BE2C (cell line): Measurements from ENCODE around the gene ESF1.
A peak's percentile ranks its signal among the peaks of the same experiment; 100 is the strongest.

ENCODE experiments used
- DNase-seq: peaks from one replicate; pipeline ENCODE4 v3.0.0-alpha.2; 2020
- H3K27me3 ChIP-seq: fragments of 250-450 bp; sonication (Bioruptor Pico); 2 replicates; pipeline ENCODE4 v1.5.1; 2020; ENCODE audit warnings: mild to moderate bottlenecking
- H3K36me3 ChIP-seq: fragments of 250-450 bp; sonication (Bioruptor Pico); 2 replicates; pipeline ENCODE4 v1.5.1; 2020; ENCODE audit warnings: mild to moderate bottlenecking
- H3K4me1 ChIP-seq: fragments of 250-450 bp; sonication (Bioruptor Pico); 2 replicates; pipeline ENCODE4 v1.5.1; 2020
- H3K4me3 ChIP-seq: 2 replicates; pipeline ENCODE4 v1.5.1; 2011; ENCODE audit warnings: low read depth, low read length
- H3K9me3 ChIP-seq: fragments of 250-450 bp; sonication (Bioruptor Pico); 2 replicates; pipeline ENCODE4 v1.5.1; 2020
- TF ChIP-seq, protein P1 (sequence below): IDR thresholded peaks from 2 replicates; pipeline ENCODE4 v1.5.1; 2012; ENCODE audit warnings: mild to moderate bottlenecking, low read depth, low read length

ESF1 gene

DNA sequence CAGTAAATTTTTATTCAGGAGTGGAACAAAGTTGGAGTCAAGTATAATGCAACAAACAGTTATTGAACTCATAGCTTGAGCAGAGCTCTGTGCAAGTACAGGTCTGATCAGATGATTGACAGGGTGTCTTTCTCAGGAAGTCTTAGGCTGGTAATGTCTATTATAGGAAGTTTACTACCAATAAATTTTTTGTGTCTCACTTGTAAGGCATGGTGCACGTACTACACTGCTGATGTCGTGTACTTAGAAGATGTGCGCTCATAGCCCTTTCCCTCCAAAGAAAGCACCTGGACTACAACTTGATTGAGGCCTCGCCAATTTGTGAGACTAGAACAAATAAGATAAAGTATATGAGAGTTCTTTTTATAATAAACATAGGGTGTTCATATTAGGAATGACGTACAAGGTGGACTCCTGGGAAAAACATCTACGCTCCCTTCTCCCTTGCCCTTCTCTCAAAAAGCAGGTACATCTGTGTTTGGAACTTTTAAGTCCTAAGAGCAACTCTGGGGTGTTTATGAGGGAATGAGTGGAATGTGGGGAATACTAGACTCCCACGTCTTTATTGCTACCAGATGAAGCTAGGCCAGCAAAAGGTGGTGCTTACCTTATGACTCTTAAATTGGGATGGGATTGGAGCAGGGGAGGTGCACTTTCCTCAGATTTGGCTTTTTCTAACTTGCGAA is 1.6 kb upstream of the ESF1 start:
- DNase-seq, result no peak
- Histone ChIP-seq H3K36me3 (peaks cover 43% of the 10 kb centered on the region), H3K4me1 (no peaks in the 10 kb centered on the region), H3K27me3 (no peaks in the 10 kb centered on the region), H3K4me3 (peak overlapping the region; percentile 73), H3K9me3 (no peaks in the 10 kb centered on the region)
- TF ChIP-seq, protein P1, sequence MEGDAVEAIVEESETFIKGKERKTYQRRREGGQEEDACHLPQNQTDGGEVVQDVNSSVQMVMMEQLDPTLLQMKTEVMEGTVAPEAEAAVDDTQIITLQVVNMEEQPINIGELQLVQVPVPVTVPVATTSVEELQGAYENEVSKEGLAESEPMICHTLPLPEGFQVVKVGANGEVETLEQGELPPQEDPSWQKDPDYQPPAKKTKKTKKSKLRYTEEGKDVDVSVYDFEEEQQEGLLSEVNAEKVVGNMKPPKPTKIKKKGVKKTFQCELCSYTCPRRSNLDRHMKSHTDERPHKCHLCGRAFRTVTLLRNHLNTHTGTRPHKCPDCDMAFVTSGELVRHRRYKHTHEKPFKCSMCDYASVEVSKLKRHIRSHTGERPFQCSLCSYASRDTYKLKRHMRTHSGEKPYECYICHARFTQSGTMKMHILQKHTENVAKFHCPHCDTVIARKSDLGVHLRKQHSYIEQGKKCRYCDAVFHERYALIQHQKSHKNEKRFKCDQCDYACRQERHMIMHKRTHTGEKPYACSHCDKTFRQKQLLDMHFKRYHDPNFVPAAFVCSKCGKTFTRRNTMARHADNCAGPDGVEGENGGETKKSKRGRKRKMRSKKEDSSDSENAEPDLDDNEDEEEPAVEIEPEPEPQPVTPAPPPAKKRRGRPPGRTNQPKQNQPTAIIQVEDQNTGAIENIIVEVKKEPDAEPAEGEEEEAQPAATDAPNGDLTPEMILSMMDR, result no peak

DNA sequence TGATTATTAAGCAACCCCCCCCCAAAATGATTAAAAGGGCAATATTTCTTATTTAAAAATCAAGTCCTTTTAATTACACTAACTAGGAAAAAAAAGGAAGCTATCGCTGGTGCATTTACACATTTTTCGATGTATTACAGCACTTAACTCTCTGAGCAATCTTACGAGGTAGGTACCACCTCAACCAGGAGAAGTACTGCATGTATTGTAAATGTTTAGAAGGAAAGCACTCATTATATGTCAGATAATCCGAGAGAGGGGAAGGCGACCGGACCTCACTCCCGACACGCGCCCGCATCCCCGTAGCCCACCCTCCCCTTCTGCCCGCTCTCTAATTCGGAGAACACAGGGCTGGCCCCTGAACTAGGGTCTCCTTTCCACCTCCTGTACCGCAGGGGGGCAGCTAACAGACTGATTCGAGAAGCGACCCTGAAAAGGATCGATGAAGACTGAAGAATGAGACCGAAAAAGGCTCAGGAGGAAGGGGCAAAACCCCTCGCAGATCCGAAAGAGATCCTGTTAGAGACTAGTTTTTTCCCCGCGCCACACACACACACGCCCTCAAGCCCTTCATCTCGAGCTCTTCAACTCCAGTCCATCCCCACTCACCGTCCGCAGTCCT is 337 bp downstream of the ESF1 start:
- Histone ChIP-seq H3K9me3 (no peaks in the 10 kb centered on the region), H3K36me3 (peaks cover 39% of the 10 kb centered on the region), H3K27me3 (no peaks in the 10 kb centered on the region), H3K4me1 (no peaks in the 10 kb centered on the region), H3K4me3 (peak overlapping the region; percentile 73)
- TF ChIP-seq, protein P1, result no peak
- DNase-seq, result no peak

DNA sequence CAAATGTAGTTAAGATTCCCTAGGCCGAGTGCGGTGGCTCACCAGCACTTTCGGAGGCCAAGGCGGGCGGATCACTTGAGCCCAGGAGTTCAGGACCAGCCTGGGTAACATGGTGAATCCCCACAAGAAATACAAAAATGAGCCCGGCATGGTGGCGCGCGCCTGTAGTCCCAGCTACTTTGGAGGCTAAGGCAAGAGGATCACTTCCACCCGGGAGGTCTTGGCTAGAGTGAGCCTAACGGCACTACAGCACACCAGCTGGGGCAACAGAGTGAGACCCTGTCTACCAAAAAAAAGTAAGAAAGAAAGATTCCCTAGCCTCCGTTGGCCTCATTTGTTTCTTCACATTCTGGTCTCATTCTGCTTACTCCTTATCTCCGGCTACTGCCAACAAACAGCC is 1.2 kb downstream of the ESF1 start:
- Histone ChIP-seq H3K9me3 (no peaks in the 10 kb centered on the region), H3K27me3 (no peaks in the 10 kb centered on the region), H3K4me3 (peak overlapping the region; percentile 73), H3K4me1 (no peaks in the 10 kb centered on the region), H3K36me3 (peaks cover 36% of the 10 kb centered on the region)
- no peak for DNase-seq
- TF ChIP-seq, protein P1, result no peak

DNA sequence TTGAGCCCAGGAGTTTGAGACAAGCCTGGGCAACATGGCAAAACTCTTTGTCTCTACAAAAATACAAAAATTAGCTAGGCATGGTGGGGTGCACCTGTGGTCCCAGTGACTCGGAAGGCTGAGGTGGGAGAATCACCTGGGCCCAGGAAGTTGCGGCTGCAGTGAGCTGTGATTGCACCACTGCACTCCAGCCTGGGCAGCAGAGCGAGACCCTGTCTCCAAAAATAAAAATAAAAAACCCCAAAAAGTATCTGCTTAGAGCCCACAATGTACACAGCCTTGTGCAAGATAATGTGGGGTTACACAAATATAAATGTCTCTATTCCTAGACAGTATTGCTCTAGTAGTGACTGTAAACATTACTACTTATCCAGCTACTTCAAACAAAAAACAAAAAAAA is 5.9 kb downstream of the ESF1 start:
- H3K36me3 ChIP-seq, result peaks cover 63% of the 10 kb centered on the region
- no peaks in the 10 kb centered on the region for H3K27me3 ChIP-seq
- no peaks in the 10 kb centered on the region for H3K9me3 ChIP-seq
- TF ChIP-seq, protein P1, result no peak
- no peak for DNase-seq
- H3K4me1 ChIP-seq, result no peaks in the 10 kb centered on the region
- no peak overlapping the region for H3K4me3 ChIP-seq

DNA sequence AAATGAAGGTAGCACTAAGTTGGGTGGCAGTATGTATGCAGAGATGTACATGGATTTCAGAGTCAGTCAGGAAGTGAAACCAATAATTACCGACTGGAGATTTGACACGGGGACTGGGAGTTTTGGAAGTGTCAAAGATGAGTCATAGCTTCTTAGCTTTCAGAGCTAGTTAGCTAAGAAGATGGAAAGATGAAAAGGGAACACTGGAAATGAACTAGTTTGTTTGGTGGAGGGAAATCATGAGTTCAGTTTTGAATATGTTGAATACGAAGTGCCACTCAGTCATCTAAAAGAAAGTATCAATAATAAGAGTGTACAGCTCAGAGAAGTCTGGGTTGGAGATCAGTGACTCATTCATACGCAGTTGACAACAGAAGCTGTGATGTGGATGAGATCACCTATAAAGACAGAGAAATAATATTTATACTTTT is 7.5 kb downstream of the ESF1 start:
- TF ChIP-seq, protein P1, result no peak
- peaks cover 73% of the 10 kb centered on the region for H3K36me3 ChIP-seq
- no peak for DNase-seq
- no peaks in the 10 kb centered on the region for H3K4me1 ChIP-seq
- no peaks in the 10 kb centered on the region for H3K27me3 ChIP-seq
- no peaks in the 10 kb centered on the region for H3K9me3 ChIP-seq
- no peak overlapping the region for H3K4me3 ChIP-seq

DNA sequence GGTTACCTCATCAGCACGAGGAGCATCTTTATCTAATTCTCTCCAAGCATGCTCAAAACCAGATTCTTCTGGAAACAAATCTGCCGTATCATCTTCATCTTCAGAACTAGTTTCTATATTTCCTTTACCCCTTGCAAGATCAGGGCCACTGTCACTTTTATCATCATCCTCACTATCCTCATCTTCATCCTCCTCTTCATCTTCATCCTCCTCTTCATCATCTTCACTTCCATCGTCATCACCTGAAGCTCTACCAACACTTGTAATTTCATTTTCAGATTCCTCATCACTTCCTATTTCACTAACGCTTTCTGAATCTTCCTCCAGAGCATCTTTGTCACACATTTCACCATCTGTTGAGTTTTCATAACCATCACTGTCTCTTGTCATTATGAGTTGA is 8.9 kb downstream of the ESF1 start:
- no peak for DNase-seq
- Histone ChIP-seq H3K9me3 (no peaks in the 10 kb centered on the region), H3K4me1 (no peaks in the 10 kb centered on the region), H3K27me3 (no peaks in the 10 kb centered on the region), H3K36me3 (peaks cover 72% of the 10 kb centered on the region), H3K4me3 (no peak overlapping the region)
- TF ChIP-seq, protein P1, result no peak
